Fibroblast of lung (primary cell): ENCODE results near the gene ZNF845.
"Not testable (repeated sequence)": the region's sequence is repeated elsewhere in the genome, so short reads cannot be mapped to it uniquely, and the experiment has no call there.

Experiments used
- CTCF ChIP-seq, 2 donors: IDR thresholded peaks in 1 of 2; conservative IDR thresholded peaks in 1 of 2; 1 replicate in 1 of 2; 2 replicates in 1 of 2; pipeline ENCODE4 v1.5.1; 2011 to 2012; ENCODE audit warnings: low read length in 2 of 2, control low read depth in 1 of 2, inconsistent platforms in 1 of 2, low read depth in 1 of 2, mild to moderate bottlenecking in 1 of 2
- EZH2 ChIP-seq: IDR thresholded peaks from 2 replicates; pipeline ENCODE4 v1.5.1; 2012; ENCODE audit warnings: low read length, control low read depth, mild to moderate bottlenecking; ENCODE audit errors: missing control alignments

- TF ChIP-seq CTCF (conservative IDR thresholded peaks at IDR 0.05 in 1 of 2, IDR thresholded peaks at IDR 0.05 in 1 of 2; ENCODE audit: low read depth in 1 of 2, low read length in 2 of 2); EZH2: not testable (repeated sequence)
Observed at GRCh38 chr19:53301341-53301740, 32.2 kb upstream of the ZNF845 start.
